Epithelial cell of esophagus (primary cell): ENCODE results near the gene TRIM32.

Experiments used
- DNase-seq: peaks from one replicate; pipeline ENCODE4 v3.0.0; 2010; ENCODE audit warnings: low read depth
- H3K4me3 ChIP-seq: 2 replicates; pipeline ENCODE4 v1.5.1; 2011; ENCODE audit warnings: mild to moderate bottlenecking, low read length, control low read depth
- CTCF ChIP-seq: IDR thresholded peaks from 2 replicates; pipeline ENCODE4 v1.5.1; 2011; ENCODE audit warnings: low read depth, mild to moderate bottlenecking, low read length, control low read depth, inconsistent platforms; ENCODE audit not compliant: insufficient read depth; ENCODE audit errors: missing control alignments

The TRIM32 gene

GRCh38 chr9:116741742-116742141 is 54.6 kb downstream of the TRIM32 start:
- no peak for TF ChIP-seq CTCF
- no peak for DNase-seq
- H3K4me3 ChIP-seq = no peak overlapping the region

GRCh38 chr9:116749176-116749575 is 62.1 kb downstream of the TRIM32 start:
- no peak overlapping the region for H3K4me3 ChIP-seq
- DNase-seq = no peak
- no peak for TF ChIP-seq CTCF

- no peak for TF ChIP-seq CTCF
- no peak overlapping the region for H3K4me3 ChIP-seq
- no peak for DNase-seq
Observed at GRCh38 chr9:116749772-116750171, 62.7 kb downstream of the TRIM32 start.

GRCh38 chr9:116750510-116750909 is 63.4 kb downstream of the TRIM32 start:
- DNase-seq = no peak
- no peak for TF ChIP-seq CTCF
- H3K4me3 ChIP-seq = no peak overlapping the region
